ENCODE results near the gene ASTN2.

DNA sequence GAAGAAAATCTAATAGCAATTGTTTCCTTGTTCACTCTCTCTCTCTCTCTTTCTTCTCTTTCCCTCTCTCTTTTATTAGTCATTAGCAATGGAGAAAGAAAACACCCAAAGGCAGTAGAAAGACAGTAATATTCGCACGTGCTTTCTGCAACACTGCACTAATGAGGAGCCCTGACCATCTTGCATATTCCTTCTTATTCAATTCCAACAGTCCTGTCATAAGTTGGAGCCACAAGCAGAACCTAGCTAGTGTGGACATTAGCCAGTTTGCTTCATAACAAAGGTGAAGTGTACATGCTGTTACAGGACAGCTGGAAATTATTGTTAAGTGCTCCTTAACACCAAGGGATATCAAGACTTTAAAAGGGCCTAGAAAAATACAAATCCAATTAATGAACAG lies 664.3 kb downstream of the ASTN2 start:
- TF ChIP-seq GATA3 (IDR thresholded peaks at IDR 0.05; ENCODE audit: low read depth, low read length) (no peak), GATA2 (IDR thresholded peaks at IDR 0.05; ENCODE audit: low read depth, low read length) (no peak)

Data from SH-SY5Y (cell line).